ENCODE measurements around the gene RBM11. TPM values are rescaled to one million over a fixed set of nuclear protein-coding genes. Genes with fewer than 3 reads are reported as not detected.
"Not testable (repeated sequence)": the region's sequence is repeated elsewhere in the genome, so short reads cannot be mapped to it uniquely, and the experiment has no call there.

Gene RBM11
- 1 to 10 TPM in 2 of 5 donors, not detected in 3; 1.2 to 1.5 TPM for total RNA-seq
- 1 to 10 TPM; 1.4 to 1.9 (median 1.5) TPM for polyA plus RNA-seq
- long read RNA-seq, donor 1: 0 reads
- long read RNA-seq, donor 2: 0 reads
- long read RNA-seq, donor 3: 0 reads
- long read RNA-seq, donor 4: 0 reads
- long read RNA-seq, donor 5, partial matches to known transcripts: 0 of 1 reads
- long read RNA-seq, donor 5, other reads (novel, unspliced or antisense): 0 of 1 reads
- long read RNA-seq, donor 6, partial matches to known transcripts: 0 of 3 reads
- long read RNA-seq, donor 6, other reads (novel, unspliced or antisense): 0 of 3 reads
- long read RNA-seq, donor 7, partial matches to known transcripts: 0 of 1 reads
- long read RNA-seq, donor 7, other reads (novel, unspliced or antisense): 0 of 1 reads
- long read RNA-seq, donor 8: 0 reads
- long read RNA-seq, donor 9, partial matches to known transcripts: 0 of 1 reads
- long read RNA-seq, donor 9, other reads (novel, unspliced or antisense): 0 of 1 reads
- long read RNA-seq, donor 10: 0 reads

- peak within 1 kb of the TSS in 3 of 5 donors; percentile 28 to 66 (median 56) for H3K27ac ChIP-seq
- no peaks in the 10 kb centered on the region for H3K36me3 ChIP-seq
Observed at GRCh38 chr21:14215971-14216641, at the start of gene RBM11. Gene RBM11, plus strand, starts transcription at chr21:14216157. Its CDS starts 30 bp downstream, at chr21:14216187.

GRCh38 chr21:14166463-14167223, 49.3 kb upstream of the RBM11 start:
- H3K36me3 ChIP-seq; intact Hi-C loops (cut with DNase I; ENCODE audit: low total_unique reads); H3K27ac ChIP-seq; H3K27me3 ChIP-seq; H3K4me3 ChIP-seq; DNase-seq; H3K9me3 ChIP-seq; H3K4me1 ChIP-seq: not testable (repeated sequence)
- 83 to 86% (median 84%) methylated on average over 16 of the region's 16 CpGs for WGBS, 5 donors

More at GRCh38 chr21:14215971-14216641, at the start of gene RBM11:
- intact Hi-C loops (cut with DNase I; ENCODE audit: low total_unique reads): no loop called here
- TF ChIP-seq POLR2A (IDR thresholded peaks at IDR 0.05): no peak
- no peak for TF ChIP-seq CTCF (IDR thresholded peaks at IDR 0.05)
- TF ChIP-seq EP300 (IDR thresholded peaks at IDR 0.05): no peak
- no peak for TF ChIP-seq POLR2AphosphoS5 (IDR thresholded peaks at IDR 0.05)
- Histone ChIP-seq H3K4me3 (peak within 1 kb of the TSS; percentile 58 to 87 (median 74)), H3K9me3 (no peaks in the 10 kb centered on the region), H3K4me1 (peaks cover 0 to 19% (median 13%) of the 10 kb centered on the region in 4 donors), H3K27me3 (peaks cover 0 to 13% (median 3%) of the 10 kb centered on the region in 3 donors)
- DNase-seq: peak; percentile 81 to 93
- WGBS, 5 donors: 1 to 3% (median 1%) methylated on average over 22 to 55 of the region's 55 CpGs

GRCh38 chr21:14206222-14206621, 9.7 kb upstream of the RBM11 start:
- peaks cover 0 to 4% (median under 1%) of the 10 kb centered on the region in 4 donors for H3K9me3 ChIP-seq
- H3K36me3 ChIP-seq: no peaks in the 10 kb centered on the region
- intact Hi-C loops (cut with DNase I; ENCODE audit: low total_unique reads): no loop called here
- TF ChIP-seq POLR2AphosphoS5 (IDR thresholded peaks at IDR 0.05) (no peak), POLR2A (IDR thresholded peaks at IDR 0.05) (no peak), CTCF (IDR thresholded peaks at IDR 0.05) (no peak), EP300 (IDR thresholded peaks at IDR 0.05) (no peak)
- no peak for DNase-seq
- no peak overlapping the region for H3K4me3 ChIP-seq
- no peaks in the 10 kb centered on the region for H3K4me1 ChIP-seq
- no peaks in the 10 kb centered on the region for H3K27me3 ChIP-seq
- H3K27ac ChIP-seq: no peak overlapping the region

GRCh38 chr21:14210738-14211137, 5.2 kb upstream of the RBM11 start, which contains the start of gene LIPI:
Gene LIPI, minus strand, starts transcription at chr21:14210955. Its CDS starts 110 bp downstream, at chr21:14210845.
- no peaks in the 10 kb centered on the region for H3K36me3 ChIP-seq
- no peak within 1 kb of the TSS for H3K27ac ChIP-seq
- H3K4me3 ChIP-seq: no peak within 1 kb of the TSS
- intact Hi-C loops (cut with DNase I; ENCODE audit: low total_unique reads): no loop called here
- H3K27me3 ChIP-seq: peaks cover 0 to 6% (median 0%) of the 10 kb centered on the region in 3 donors
- DNase-seq: no peak
- H3K4me1 ChIP-seq: peaks cover 0 to 5% (median 2%) of the 10 kb centered on the region in 4 donors
- 77 to 91% (median 80%) methylated on average over 1 of the region's 1 CpG for WGBS, 5 donors
- H3K9me3 ChIP-seq: no peaks in the 10 kb centered on the region
- TF ChIP-seq POLR2AphosphoS5 (IDR thresholded peaks at IDR 0.05) (no peak), EP300 (IDR thresholded peaks at IDR 0.05) (no peak), POLR2A (IDR thresholded peaks at IDR 0.05) (no peak), CTCF (IDR thresholded peaks at IDR 0.05) (no peak)

All from stomach (tissue), 19 donors.